ENCODE measurements around the gene TMPRSS3.

DNA sequence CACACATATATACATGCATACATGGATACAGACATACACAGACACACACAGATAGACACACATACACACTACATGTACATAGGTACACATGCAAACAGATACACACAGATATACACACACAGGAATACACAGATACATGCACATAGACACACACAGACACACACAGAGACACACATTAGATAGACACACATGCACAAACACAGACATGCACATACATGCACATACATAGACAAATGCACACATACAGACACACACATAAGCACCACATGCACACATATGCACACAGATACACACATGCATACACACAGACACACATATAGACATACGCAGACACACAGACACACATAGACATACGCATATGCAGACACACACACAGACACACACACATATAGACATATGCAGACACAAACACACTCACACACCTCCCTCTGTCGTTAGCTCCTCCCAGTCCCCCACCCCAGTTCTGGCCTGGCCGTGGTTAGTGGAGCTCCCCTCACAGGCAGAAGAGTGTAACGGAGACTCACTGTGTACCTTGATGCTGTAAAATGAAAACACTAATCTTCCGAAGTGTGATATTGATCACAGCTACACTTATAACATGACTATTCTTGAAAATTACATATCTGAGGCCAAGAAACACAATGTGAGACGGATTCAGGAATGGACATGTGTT is 15.5 kb upstream of the TMPRSS3 start:
- TF ChIP-seq, protein P1, sequence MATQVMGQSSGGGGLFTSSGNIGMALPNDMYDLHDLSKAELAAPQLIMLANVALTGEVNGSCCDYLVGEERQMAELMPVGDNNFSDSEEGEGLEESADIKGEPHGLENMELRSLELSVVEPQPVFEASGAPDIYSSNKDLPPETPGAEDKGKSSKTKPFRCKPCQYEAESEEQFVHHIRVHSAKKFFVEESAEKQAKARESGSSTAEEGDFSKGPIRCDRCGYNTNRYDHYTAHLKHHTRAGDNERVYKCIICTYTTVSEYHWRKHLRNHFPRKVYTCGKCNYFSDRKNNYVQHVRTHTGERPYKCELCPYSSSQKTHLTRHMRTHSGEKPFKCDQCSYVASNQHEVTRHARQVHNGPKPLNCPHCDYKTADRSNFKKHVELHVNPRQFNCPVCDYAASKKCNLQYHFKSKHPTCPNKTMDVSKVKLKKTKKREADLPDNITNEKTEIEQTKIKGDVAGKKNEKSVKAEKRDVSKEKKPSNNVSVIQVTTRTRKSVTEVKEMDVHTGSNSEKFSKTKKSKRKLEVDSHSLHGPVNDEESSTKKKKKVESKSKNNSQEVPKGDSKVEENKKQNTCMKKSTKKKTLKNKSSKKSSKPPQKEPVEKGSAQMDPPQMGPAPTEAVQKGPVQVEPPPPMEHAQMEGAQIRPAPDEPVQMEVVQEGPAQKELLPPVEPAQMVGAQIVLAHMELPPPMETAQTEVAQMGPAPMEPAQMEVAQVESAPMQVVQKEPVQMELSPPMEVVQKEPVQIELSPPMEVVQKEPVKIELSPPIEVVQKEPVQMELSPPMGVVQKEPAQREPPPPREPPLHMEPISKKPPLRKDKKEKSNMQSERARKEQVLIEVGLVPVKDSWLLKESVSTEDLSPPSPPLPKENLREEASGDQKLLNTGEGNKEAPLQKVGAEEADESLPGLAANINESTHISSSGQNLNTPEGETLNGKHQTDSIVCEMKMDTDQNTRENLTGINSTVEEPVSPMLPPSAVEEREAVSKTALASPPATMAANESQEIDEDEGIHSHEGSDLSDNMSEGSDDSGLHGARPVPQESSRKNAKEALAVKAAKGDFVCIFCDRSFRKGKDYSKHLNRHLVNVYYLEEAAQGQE (IDR thresholded peaks at IDR 0.05; ENCODE audit: low read depth) = no peak
- no peak for TF ChIP-seq NFIC (IDR thresholded peaks at IDR 0.05)

Measured in Ishikawa (cell line).